Testis (tissue), 3 donors: Measurements from ENCODE around the gene CDC25A. TPM values are rescaled to one million over a fixed set of nuclear protein-coding genes. Genes with fewer than 3 reads are reported as not detected.

ENCODE experiments used
- DNase-seq: peaks from one replicate; pipeline ENCODE4 v3.0.0-alpha.2; 2019
- H3K27ac ChIP-seq, 2 donors: fragments of 200-600 bp; sonication (generic); one replicate each; pipeline ENCODE4 v1.5.1; 2019
- H3K27me3 ChIP-seq: fragments of 200-600 bp; sonication (generic); one replicate; pipeline ENCODE4 v1.5.1; 2019
- H3K36me3 ChIP-seq: fragments of 200-600 bp; sonication (generic); one replicate; pipeline ENCODE4 v1.5.1; 2017; ENCODE audit warnings: low read depth; ENCODE audit errors: missing control alignments
- H3K4me1 ChIP-seq: fragments of 200-600 bp; sonication (generic); one replicate; pipeline ENCODE4 v1.5.1; 2019
- H3K4me3 ChIP-seq, 2 donors: fragments of 200-600 bp; sonication (generic); one replicate each; pipeline ENCODE4 v1.5.1; 2017 to 2019
- H3K9me3 ChIP-seq: fragments of 200-600 bp; sonication (generic); one replicate; pipeline ENCODE4 v1.5.1; 2017
- POLR2A ChIP-seq: fragments of 450-650 bp; IDR thresholded peaks from one replicate; pipeline ENCODE4 v1.6.1; 2017; ENCODE audit warnings: antibody characterized with exemption, mild to moderate bottlenecking, moderate library complexity
- WGBS, 2 donors: methylation state at CpG; one replicate each; pipeline ENCODE4 v1.1.5; 2018; 5-methylcytosine and 5-hydroxymethylcytosine counted together
- intact Hi-C: fragments of 100-400 bp; cut with DNase I; formaldehyde crosslinking; loops from one replicate; pipeline ENCODE4 v1.15.1; 2023; ENCODE audit warnings: low total_unique reads
- polyA plus RNA-seq: library from polyadenylated mRNA; stranded (reverse); fragments of 350-450 nt; fragmentation: Illumina TruSeq; extraction: RNeasy Lipid Tissue Mini Kit (QIAGEN cat#74804); gene quantifications from one replicate; pipeline ENCODE4 v1.2.3, GENCODE V29; 2014; ENCODE audit warnings: low read depth, low replicate concordance; ENCODE audit not compliant: insufficient read depth
- total RNA-seq, 2 donors: library from RNA; depleted of rRNA; stranded (reverse); fragments of >200 nt; gene quantifications; one replicate each; pipeline ENCODE4 v1.2.3, GENCODE V29; 2016
- TF ChIP-seq, protein P1 (sequence below), 3 experiments: fragments of 450-650 bp in 2 of 3; fragments of 200-600 bp in 1 of 3; sonication (generic) in 1 of 3; IDR thresholded peaks; one replicate each; pipeline ENCODE4 v1.5.1; 2016 to 2019; ENCODE audit warnings: antibody characterized with exemption in 3 of 3, mild to moderate bottlenecking in 2 of 3, moderate library complexity in 1 of 3

The CDC25A gene
- total and polyA plus RNA-seq, 3 donors from 2014 or later: 29.3 to 51.6 (median 46.3) TPM

DNA sequence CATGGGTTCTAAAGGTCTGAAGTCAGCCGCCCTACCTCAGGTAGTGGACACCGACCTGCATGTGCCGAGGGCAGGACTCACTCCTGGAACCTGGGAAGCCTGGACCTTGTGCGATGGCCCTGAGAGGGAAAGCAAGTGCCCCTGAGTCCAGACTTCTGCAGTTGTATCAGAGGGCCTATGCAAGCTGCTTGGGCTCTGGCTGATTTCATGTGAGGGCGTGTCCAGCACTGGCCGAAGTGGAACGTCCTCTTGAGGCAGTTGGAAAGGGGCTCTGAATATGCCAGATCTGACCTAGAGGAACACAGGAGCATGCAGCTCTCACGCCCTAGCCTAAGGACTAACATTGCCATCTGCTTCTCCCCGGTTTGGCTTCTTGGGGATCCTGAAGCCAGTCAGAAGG, 32.5 kb upstream of the CDC25A start:
- H3K36me3 ChIP-seq: no peaks in the 10 kb centered on the region
- TF ChIP-seq, protein P1, sequence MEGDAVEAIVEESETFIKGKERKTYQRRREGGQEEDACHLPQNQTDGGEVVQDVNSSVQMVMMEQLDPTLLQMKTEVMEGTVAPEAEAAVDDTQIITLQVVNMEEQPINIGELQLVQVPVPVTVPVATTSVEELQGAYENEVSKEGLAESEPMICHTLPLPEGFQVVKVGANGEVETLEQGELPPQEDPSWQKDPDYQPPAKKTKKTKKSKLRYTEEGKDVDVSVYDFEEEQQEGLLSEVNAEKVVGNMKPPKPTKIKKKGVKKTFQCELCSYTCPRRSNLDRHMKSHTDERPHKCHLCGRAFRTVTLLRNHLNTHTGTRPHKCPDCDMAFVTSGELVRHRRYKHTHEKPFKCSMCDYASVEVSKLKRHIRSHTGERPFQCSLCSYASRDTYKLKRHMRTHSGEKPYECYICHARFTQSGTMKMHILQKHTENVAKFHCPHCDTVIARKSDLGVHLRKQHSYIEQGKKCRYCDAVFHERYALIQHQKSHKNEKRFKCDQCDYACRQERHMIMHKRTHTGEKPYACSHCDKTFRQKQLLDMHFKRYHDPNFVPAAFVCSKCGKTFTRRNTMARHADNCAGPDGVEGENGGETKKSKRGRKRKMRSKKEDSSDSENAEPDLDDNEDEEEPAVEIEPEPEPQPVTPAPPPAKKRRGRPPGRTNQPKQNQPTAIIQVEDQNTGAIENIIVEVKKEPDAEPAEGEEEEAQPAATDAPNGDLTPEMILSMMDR (IDR thresholded peaks at IDR 0.05): no peak
- no peak for TF ChIP-seq POLR2A
- DNase-seq: no peak
- no peak overlapping the region for H3K27ac ChIP-seq
- no peak overlapping the region for H3K4me3 ChIP-seq
- WGBS, 2 donors: 69 to 95% methylated on average over 6 to 9 of the region's 9 CpGs
- H3K27me3 ChIP-seq: no peaks in the 10 kb centered on the region
- H3K4me1 ChIP-seq: peaks cover 16% of the 10 kb centered on the region
- intact Hi-C loops: no loop called here
- H3K9me3 ChIP-seq: no peaks in the 10 kb centered on the region

- H3K27ac ChIP-seq: no peak overlapping the region
- peak; percentile 36 for DNase-seq
- WGBS, 2 donors: 61 to 80% methylated on average over 3 of the region's 3 CpGs
- peaks cover 26% of the 10 kb centered on the region for H3K4me1 ChIP-seq
- TF ChIP-seq POLR2A: no peak
- TF ChIP-seq, protein P1 (IDR thresholded peaks at IDR 0.05): no peak
- no peaks in the 10 kb centered on the region for H3K9me3 ChIP-seq
- H3K36me3 ChIP-seq: no peaks in the 10 kb centered on the region
- intact Hi-C loops: no loop called here
- no peaks in the 10 kb centered on the region for H3K27me3 ChIP-seq
- H3K4me3 ChIP-seq: no peak overlapping the region
Measured at GRCh38 chr3:48219543-48219942, 31.3 kb upstream of the CDC25A start.

DNA sequence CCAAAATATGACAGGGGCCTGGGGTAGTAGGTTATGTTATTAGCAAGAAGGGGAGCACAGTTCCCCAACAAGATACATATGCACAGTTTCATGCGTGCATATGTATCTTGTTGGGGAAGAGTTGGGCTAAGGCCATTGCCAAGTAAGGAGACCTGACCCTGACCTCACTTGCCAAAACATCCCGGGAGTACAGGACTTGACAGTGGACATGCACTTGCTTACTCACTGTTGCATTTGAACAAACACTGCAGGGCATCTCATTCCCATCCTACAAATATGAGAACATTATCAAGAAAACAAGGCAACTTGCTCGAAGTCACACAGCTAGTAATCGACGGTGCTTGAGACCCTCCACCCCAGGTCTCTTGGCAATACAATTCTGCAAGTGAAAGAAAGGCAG, 30.3 kb upstream of the CDC25A start:
- Histone ChIP-seq H3K4me3 (no peak overlapping the region), H3K27me3 (no peaks in the 10 kb centered on the region), H3K9me3 (no peaks in the 10 kb centered on the region), H3K4me1 (peaks cover 26% of the 10 kb centered on the region), H3K27ac (no peak overlapping the region), H3K36me3 (no peaks in the 10 kb centered on the region)
- intact Hi-C loops: no loop called here
- no peak for DNase-seq
- TF ChIP-seq, protein P1 (IDR thresholded peaks at IDR 0.05): no peak
- TF ChIP-seq POLR2A: no peak
- 60 to 77% methylated on average over 5 of the region's 5 CpGs for WGBS, 2 donors

- TF ChIP-seq, protein P1 (IDR thresholded peaks at IDR 0.05): no peak
- no peak for TF ChIP-seq POLR2A
- Histone ChIP-seq H3K27me3 (no peaks in the 10 kb centered on the region), H3K9me3 (no peaks in the 10 kb centered on the region), H3K27ac (no peak overlapping the region), H3K4me1 (peaks cover 26% of the 10 kb centered on the region), H3K4me3 (no peak overlapping the region), H3K36me3 (no peaks in the 10 kb centered on the region)
- WGBS, 2 donors: 79 to 88% methylated on average over 4 of the region's 4 CpGs
- intact Hi-C loops: no loop called here
- no peak for DNase-seq
Measured at GRCh38 chr3:48217449-48217848, 29.2 kb upstream of the CDC25A start.

DNA sequence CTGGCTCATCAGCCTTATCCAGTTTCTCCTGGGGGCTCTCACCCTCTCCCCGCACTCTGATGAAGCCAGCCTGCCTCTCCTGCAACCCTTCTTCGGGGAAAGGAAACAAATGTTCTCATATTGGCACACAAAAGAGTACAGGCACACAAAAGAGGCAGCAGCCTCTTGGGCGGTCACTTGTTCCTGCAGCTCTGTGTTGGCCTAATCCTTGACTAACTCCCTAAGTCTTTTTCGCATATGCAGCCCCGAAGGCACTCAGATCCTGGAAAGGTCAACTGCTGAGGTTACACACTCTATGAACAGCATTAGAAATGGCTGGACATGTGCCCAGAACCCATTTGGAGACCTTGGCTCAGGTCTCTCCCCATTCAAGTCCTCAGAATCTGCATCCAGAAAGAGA, 27.7 kb upstream of the CDC25A start:
- no peaks in the 10 kb centered on the region for H3K36me3 ChIP-seq
- intact Hi-C loops: no loop called here
- H3K9me3 ChIP-seq: no peaks in the 10 kb centered on the region
- peaks cover 26% of the 10 kb centered on the region for H3K4me1 ChIP-seq
- DNase-seq: peak; percentile 81
- TF ChIP-seq, protein P1 (IDR thresholded peaks at IDR 0.05): no peak
- TF ChIP-seq POLR2A: no peak
- no peaks in the 10 kb centered on the region for H3K27me3 ChIP-seq
- H3K4me3 ChIP-seq: no peak overlapping the region
- WGBS, 2 donors: 40 to 54% methylated on average over 5 of the region's 5 CpGs
- H3K27ac ChIP-seq: peak overlapping the region; percentile 59 to 82
